Activated CD4-positive, CD25-positive, alpha-beta regulatory T cell treated with anti-CD3 and anti-CD28 coated beads, Interleukin-2, amount 50 U/mL, for 24 hours (primary cell): ENCODE results near the gene FBXL3.
"Not testable (repeated sequence)": the region's sequence is repeated elsewhere in the genome, so short reads cannot be mapped to it uniquely, and the experiment has no call there.

Source experiments
- ATAC-seq, 2 donors: fragments of 150-1000 bp; cut with Tn5 transposase; one replicate each; pipeline ENCODE4 v1.10.0; 2021; ENCODE audit warnings: mild to moderate bottlenecking in 1 of 2, moderate library complexity in 1 of 2

FBXL3 gene

DNA sequence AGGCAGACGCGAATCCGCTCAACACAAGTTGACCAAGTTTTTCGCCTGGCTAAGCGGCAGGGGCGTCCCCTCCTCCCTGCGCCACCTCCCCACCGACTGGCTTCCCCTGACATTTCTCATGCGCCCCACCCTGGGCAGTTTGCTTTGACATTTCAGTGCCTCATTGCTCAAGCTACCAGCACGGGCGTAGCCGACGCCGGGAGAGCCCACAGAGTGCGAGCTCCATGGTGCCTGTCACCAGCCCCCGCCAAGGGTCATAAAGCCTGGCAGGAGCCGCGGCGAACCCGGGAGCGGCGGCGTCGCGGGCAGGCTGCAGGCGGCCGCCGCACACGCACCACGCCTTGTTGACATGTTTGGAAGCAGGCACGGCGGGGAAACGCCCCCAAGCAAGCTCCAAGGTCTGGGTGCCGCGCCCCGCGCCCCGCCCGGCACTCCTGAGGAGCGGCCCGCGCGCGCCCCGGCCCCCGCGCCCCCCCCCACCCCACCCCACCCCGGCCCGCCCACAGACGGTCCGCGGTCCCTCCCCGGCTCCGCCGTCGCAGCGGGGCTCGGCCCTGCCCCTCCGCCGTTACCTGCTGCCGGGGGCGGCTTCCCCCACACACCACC is 601 bp downstream of the FBXL3 start:
- peak; percentile 46 to 53 for ATAC-seq

GRCh38 chr13:77022341-77022740 is 4.6 kb downstream of the FBXL3 start:
- no peak for ATAC-seq

DNA sequence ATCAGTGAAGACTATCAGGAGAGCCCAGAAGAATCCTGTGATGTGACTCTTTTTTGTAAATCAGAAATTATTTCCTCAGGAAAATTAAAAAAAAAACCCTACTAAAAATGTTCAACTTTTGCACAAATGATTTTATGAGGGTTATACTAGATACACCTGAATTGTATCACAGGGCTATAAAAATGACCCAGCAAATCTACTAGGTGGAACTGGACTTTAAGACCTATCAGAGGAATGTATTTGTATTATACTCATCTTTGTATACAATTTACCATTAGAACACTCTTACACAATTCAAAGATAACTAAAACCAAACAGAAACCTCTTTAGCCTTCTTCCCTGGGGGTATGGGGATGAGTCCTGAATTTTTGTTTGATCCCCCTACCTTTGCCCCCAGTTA is 7.2 kb downstream of the FBXL3 start:
- ATAC-seq: no peak

DNA sequence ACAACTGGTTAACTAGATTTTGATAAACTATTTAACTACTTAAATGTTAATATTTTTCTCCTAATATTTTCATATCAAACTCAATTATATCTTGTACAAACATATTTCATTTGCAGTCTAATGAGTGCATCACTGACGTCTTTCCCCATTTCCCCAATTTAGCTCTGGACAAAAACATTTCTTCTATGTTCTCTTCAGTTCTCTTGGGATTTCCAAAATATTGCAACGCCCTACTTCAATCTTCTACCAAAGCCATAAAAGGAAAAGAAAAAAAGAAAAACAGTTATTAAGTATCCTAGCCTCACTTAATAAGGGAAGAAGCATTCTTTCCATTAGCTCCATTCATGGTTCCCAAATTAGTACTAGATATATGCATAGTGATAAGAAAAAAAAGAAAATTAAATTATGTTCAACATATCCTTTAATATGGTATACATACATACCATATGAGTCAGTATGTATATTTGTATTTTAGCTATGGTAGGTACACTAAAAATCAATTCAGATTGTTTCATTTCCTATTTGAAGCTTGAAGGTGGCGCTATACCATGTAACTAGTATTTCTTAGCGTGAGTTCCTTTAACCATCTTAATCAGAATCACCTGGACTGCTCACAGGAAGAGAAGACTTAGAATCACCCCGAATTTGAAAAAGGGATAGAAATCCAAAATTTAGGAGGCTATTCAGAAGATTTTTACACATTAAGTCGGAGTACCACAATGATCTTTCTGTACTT is 9.9 kb downstream of the FBXL3 start:
- ATAC-seq: no peak

DNA sequence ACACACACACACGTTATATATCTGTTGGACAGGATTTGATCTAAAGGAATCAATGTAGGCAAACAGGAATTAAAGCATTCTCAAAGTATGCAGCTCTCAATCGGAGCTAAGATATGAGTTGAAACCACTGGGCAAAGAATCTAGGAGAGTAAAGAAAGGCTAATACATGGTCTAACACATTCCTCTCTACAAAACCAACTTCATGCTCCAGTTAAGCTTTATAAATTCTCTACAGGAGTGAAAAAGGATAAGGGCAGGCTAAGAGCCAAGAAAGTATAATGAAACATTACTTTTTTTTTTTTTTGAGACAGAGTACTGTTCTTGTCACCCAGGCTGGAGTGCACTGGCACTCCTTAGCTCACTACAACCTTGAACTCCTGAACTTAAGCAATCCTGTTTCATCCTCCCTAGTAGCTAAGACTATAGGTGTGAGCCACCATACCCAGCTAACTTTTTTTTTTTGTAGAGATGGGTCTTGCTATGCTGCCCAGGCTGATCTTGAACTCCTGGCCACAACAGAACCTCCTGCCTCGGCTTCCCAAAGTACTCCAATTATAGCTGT is 10.6 kb downstream of the FBXL3 start:
- ATAC-seq: no peak

- ATAC-seq: no peak
Observed at GRCh38 chr13:77014906-77015685, 11.9 kb downstream of the FBXL3 start.

DNA sequence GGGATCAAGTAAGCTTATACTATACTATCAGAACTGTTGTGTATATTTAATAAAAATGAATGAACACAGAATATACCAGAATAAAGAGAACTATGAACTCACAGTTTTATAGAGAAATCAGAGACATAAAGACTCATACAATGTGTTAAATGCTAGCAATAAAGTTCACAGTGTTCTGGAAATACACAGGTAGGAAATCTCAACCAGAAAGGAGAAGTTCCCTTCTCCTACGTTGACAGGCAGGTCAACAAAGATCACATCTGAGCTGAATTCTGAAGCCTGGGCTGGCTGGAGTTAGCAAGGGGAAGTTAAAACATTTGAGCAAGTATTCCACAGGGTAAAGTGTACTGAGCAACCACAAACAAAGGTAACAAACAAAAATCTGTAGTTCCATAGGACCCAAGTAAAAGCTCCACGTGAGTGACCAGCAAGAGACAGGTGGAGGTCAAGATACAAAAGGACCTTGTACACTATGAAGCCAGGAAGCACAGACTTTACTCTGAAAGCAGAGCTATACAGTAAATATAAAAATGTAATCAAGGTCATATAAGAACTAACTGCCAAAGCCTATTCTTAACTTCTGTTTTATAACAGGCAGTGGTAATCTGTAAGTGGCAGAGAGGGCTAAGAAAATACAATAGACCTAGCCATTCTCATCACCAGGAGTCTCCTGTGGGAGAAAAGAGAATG is 13.0 kb downstream of the FBXL3 start:
- no peak for ATAC-seq

GRCh38 chr13:77009719-77010118 is 17.2 kb downstream of the FBXL3 start:
- ATAC-seq: not testable (repeated sequence)

DNA sequence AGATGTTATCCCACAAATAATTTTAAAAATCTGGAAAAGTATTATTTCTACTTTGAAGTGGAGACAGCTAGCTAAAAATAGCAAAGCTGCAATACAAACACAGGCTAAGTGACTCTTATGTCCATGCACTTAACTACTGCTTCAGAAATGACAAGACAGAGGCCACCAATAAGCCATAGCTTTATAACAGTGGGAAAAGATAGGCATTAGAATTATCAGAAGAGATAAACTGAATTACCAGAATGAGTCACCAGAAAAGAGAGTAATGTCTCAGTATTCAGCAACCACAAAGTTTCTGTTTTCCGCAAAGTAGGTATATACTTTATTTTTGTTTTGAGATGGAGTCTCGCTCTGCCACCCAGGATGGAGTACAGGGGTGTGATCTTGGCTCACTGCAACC is 17.9 kb downstream of the FBXL3 start:
- peak; percentile 93 for ATAC-seq

GRCh38 chr13:77008337-77008736 is 18.6 kb downstream of the FBXL3 start:
- ATAC-seq: peak; percentile 28 to 51

- no peak for ATAC-seq
Observed at GRCh38 chr13:77002590-77003190, 24.3 kb downstream of the FBXL3 start.

- peak; percentile 70 to 77 for ATAC-seq
Observed at GRCh38 chr13:77001963-77002587, 24.9 kb downstream of the FBXL3 start.

- peak; percentile 27 to 30 for ATAC-seq
Observed at GRCh38 chr13:77001540-77001939, 25.4 kb downstream of the FBXL3 start.

DNA sequence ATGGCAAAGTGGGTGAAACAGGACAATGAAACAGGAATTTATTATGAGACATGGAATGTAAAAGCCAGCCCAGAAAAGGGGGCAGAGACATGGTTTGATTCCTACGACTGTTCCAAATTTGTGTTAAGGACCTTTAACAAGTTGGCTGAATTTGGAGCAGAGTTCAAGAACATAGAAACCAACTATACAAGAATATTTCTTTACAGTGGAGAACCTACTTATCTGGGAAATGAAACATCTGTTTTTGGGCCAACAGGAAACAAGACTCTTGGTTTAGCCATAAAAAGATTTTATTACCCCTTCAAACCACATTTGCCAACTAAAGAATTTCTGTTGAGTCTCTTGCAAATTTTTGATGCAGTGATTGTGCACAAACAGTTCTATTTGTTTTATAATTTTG is 26.5 kb downstream of the FBXL3 start:
- ATAC-seq: no peak

GRCh38 chr13:76994281-76994680 is 32.7 kb downstream of the FBXL3 start:
- no peak for ATAC-seq

GRCh38 chr13:76993473-76993872 is 33.5 kb downstream of the FBXL3 start:
- ATAC-seq: no peak

GRCh38 chr13:76993021-76993420 is 33.9 kb downstream of the FBXL3 start:
- ATAC-seq: no peak

GRCh38 chr13:76992548-76993001 is 34.4 kb downstream of the FBXL3 start:
- no peak for ATAC-seq

GRCh38 chr13:76991796-76992547 is 35.0 kb downstream of the FBXL3 start, which contains the start of gene CLN5:
TSS of gene CLN5 (plus strand) at chr13:76992081. CDS start at chr13:76992099, 18 bp downstream.
- ATAC-seq: peak; percentile 87 to 90

GRCh38 chr13:76991432-76991795 is 35.5 kb downstream of the FBXL3 start:
- ATAC-seq: peak; percentile 83 to 86

- ATAC-seq: no peak
Observed at GRCh38 chr13:76983676-76984075, 43.3 kb downstream of the FBXL3 start.
